Stimulated activated CD4-positive, alpha-beta T cell treated with anti-CD3 and anti-CD28 coated beads, Interleukin-15, amount 100 ng/mL, for 48 hours (primary cell): ENCODE measurements around the gene NOX5.

Experiments
- DNase-seq, 2 donors: peaks; one replicate each; pipeline ENCODE4 v3.0.0-alpha.2; 2020; ENCODE audit warnings: low read depth in 2 of 2

Gene NOX5

DNA sequence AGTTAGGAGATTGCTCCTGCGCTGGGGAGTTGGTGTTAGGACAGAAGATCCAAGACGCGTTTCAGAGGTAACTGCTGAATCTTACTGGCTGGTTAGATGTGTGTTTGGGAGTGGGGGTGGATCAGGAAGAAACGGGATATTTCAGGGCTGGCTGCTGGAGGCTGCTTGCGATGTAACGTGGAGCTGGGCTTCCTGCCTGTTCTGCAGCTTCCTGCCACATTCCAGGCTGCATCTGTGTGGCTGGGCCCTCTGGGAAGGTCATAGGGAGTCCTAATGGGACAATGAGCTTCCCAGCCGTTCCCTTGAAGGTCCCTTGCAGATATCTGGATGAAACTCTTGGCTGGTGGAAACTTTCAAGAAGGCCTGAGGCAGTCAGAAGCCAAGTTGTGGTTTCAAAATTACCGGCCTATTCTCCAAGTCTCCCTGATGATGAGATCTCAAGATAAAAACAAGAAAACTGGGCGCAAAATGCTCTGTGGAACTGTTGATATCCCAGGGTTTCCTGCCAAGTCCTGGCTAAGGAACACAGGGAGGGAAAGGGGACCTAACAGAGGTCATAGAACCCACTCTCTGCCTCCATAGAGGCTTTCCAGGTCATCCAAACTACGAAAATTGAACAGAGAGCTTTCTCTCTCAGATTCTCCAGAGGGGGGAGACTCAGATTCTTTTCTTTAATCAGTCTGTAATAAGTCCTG lies 67.0 kb downstream of the NOX5 start:
- no peak for DNase-seq

DNA sequence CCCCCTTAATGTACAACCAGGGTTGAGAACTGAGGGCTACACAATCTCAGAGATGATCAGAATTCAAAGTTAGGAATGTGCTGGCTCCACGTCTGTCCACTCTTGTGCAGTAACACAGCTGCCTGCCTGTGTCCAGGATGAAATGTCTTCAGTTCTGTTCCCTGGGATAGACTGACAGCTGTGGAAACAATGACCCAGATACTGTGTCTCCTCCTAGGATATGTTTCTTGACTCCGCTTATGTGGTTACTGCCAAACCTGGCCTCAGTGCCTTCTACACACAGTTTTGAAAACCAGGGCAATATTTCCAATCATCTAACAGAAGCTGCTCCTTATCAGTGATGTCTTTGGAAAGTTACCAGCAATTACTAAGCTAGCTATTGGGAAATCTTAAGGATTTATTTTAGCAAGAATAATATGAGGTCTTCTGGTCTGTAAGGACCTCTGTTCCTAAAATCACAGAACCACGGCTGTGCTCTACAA lies 67.6 kb downstream of the NOX5 start:
- DNase-seq, result no peak

DNA sequence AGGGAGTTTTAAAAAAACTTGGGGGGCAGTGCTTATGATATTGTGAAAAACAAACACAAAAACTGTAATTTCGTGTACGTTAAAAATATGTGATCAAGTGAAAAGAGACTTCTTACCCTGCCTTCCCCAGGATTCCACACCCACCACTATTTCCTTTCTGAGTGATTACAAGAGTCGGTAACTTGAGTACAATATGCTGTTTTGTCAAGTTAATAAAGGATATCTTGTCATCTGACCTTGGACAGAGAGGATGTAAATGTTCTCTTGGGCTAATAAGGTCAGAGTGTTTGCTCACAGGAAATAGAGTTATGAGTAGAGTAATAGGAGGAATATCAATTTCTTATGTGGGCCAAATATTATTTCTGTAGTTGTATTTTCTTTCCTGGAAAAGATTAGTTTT lies 68.1 kb downstream of the NOX5 start:
- DNase-seq, result no peak

DNA sequence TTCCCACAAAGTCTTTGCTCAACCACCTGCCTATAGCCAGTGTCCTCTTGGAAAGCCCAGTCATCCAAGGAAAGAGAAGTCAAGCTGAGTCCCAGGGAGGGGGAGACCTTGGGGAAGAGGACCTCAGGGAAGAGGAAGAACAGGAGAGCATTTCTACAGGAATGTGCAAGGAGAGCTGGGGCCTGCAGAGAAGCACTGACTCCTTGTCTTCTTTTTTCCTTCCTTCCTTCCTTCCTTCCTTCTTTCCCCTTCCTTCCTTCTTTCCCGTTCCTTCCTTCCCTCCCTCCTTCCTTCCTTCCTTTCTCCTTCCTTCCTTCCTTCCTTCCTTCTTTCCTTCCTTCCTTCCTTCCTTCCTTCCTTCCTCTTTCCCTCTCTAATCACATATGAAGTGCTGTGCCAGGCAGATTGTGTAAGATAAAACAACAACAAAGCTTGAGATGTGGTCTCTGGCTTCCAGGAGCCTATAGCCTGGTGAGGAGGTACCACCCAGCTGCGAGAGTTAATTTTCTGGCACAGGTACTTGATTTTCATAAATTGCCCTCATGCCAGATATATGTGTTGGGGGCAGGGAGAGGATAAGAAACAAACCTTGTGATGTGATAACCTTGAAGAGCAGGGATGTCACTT lies 70.0 kb downstream of the NOX5 start:
- no peak for DNase-seq

- no peak for DNase-seq
Measured at GRCh38 chr15:69085325-69086081, 71.0 kb downstream of the NOX5 start.

GRCh38 chr15:69086427-69087204 lies 72.1 kb downstream of the NOX5 start:
- no peak for DNase-seq

- no peak for DNase-seq
Measured at GRCh38 chr15:69087366-69087976, 73.0 kb downstream of the NOX5 start.

DNA sequence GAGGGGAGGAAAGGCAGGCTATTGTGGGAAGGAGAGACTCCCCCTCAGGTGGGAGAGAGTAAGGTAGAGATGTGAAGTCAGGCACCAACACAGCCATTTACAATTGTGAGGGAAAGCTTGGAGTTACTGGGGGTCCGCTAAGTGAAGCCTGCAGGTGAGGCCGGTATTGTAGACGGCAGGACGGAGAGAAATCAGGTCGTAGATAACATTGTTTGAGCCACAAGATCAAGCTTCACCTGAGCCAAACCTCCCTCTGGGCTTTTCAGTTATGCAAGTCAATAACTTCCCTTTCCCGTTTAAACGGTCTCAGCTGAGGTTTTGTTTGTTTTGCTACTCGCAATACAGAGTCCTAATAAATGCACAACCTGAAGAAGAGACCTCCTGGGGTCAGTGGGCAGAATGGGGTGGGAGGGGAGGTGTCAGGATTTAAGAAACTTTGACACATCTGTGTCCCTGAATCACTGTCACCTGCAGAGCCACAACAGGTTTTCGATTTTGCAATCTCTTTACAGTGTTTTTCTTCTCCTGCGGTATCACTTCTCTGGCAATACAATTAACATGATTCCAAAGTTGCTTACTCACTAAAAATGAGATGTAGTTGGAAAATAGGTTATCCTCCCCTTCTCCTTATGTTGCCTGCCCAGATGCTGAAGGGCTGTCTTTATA lies 73.9 kb downstream of the NOX5 start:
- no peak for DNase-seq

DNA sequence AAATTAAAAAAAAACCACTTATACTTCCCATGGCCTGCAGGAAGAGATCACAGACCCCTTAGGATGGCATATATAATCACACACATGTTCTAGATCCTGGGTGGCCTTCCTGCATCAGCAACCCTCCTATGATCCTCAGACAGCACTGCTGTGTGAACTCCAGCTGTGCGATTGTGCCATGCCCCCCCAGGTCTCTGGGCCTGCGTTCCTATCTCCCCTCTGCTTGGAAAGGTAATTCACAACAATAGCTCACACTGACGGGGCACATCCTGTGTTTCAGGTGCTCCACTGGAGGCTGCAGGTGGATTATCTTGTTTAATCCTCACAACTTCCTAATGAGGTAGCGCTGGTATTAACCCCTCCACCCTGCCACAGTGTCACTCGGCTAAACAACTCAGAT lies 74.8 kb downstream of the NOX5 start:
- no peak for DNase-seq

DNA sequence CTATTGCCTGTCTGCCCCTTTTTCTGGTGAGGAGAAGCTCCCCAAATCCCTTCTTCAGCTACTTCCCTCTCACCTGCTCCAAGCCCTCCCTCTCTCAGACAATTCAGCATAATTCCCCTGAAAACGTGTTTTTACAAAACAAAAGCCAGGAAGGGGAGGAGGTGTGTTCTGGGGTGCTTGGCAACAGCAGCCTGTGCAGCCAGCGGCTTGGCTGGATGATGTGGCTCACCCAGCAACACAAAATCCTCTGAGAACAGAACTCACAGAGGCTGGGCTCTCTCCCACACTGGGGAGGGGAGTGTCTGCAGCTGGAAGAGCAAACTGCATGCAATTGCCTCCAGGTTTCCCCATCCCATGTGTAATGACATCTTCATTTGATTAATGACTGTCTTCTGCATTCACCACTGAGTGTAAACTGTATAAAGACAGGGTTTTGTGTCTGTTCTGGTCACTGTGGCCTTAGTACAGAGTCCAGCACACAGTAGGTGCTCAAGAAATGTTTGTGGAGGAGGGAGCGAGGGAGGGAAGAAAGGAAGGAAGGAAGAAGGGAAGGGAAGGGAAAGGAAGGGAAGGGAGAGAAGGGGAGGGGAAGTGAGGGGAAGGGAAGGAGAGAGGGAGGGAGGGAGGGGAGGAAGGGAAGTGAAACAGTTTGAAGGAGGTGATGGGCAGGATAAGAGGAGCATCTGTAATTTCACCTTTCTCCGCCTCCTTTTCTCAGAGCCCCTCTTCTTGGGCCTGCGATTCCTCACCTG lies 75.9 kb downstream of the NOX5 start:
- no peak for DNase-seq

GRCh38 chr15:69091654-69092053 lies 77.2 kb downstream of the NOX5 start:
- no peak for DNase-seq

DNA sequence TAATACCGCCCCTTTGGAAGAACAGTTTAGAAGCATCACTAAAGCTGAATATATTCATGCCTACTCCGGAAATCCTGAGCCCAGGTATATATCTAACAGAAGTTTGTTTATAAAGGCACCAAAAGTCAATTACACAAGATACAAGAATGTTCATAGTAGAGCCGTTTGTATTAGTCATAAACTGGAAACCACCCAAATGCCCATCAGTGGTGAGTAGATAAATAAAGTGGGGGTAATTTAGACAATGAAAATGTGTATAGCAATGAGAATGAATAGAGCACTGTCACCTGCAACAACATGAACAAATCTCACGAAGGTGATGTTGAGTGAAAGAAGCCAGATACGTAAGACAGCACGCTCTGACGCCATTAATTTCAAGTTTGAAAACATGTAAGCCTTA lies 77.7 kb downstream of the NOX5 start:
- no peak for DNase-seq

DNA sequence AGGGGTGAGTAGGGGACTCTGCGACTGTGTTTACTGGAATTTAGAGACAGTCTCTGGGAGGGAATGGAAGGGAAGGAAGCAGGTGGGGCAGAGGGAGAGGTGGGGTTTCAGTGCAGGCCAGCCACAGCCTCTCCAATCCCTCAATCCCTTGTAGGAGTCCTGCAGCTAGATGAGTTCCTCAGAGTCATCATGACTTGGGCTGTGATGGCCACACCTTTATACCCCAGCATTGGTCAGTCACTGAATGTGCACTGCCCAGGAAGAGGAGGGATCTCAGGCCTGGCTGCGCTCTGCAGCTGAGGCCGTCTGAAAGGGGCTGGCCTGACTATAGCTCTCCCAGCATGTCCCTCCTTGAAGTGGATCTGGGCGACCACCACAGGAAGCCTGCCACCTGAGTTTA lies 78.6 kb downstream of the NOX5 start:
- no peak for DNase-seq

DNA sequence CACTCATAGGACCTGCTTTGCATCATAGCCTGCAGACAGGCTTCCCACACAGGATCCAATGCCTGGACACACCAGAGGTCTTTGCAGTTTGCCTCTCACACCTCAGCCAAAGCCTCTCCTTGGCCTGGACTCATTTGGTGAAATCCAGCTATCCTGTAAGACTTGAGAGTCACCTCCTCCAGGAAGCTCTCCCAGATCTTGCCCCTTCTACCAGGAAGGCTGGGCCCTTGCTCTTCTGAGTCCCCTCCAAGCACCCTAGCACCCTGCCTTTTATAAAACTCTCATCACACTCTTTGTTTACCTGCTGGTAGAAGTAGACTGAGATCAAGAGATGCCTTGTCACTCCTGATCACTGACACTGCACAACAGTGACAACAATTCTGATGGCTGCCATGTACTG lies 79.1 kb downstream of the NOX5 start:
- DNase-seq, result no peak

DNA sequence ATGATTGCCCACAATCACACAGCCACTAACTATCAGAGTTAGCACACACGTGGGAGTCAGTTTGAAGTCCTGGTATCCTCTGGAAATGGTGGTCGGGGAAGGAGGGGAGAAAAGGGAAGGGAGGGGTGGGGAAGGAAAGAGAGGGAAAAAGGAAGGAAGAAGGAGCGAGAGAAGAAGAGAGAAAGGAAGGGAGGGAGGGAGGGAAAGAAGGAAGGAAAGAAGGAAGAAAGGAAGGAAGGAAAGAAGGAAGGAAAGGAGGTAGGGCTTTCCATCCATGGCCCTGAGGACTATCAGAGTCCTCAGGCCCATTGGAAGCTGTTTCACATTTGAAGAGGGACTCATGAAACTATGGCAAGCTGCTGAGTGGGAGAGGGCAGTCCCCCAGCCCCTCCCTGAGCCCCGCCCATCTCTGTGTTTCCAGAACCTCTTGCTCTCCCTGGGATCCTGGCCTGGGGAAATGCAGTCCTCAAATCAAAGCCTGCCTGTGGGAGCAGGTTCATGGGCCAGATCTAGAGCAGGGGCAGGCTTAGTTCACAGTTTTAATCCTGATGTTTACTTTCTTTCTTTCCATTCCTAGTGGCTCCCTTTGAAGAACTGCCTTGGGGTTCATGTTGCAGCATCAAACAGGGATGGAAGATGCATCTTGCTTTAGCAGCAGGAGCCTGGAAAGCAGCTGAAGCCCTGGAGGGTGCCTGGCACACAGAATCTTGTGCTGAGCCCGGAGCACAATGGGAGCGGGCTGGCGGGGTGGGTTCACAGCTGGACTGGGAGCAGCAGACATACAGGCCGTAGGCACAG lies 79.8 kb downstream of the NOX5 start:
- DNase-seq, result no peak

- no peak for DNase-seq
Measured at GRCh38 chr15:69095274-69095673, 80.8 kb downstream of the NOX5 start.

GRCh38 chr15:69096196-69096595 lies 81.7 kb downstream of the NOX5 start:
- DNase-seq, result no peak

GRCh38 chr15:69096626-69097025 lies 82.1 kb downstream of the NOX5 start:
- DNase-seq, result no peak

- DNase-seq, result no peak
Measured at GRCh38 chr15:69098771-69099170, 84.3 kb downstream of the NOX5 start.

- DNase-seq, result no peak
Measured at GRCh38 chr15:69099941-69100340, 85.4 kb downstream of the NOX5 start.
